Measurements from ENCODE around the gene VCL.

DNA sequence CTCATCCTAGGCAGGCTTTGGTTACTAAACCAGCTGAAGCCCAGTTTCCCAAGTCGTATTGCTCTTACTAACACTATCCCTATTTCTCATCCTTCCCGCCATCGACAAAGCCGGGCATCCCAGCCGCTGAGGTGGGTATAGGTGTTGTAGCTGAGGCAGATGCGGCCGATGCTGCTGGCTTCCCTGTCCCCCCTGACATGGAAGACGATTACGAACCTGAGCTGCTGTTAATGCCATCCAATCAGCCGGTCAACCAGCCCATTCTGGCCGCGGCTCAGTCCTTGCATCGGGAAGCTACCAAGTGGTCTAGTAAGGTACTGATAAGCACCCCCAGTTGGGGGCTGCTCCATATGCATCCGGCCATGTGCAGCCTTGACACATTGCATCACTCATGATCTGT, 113.9 kb downstream of the VCL start:
- TF ChIP-seq, protein P1, sequence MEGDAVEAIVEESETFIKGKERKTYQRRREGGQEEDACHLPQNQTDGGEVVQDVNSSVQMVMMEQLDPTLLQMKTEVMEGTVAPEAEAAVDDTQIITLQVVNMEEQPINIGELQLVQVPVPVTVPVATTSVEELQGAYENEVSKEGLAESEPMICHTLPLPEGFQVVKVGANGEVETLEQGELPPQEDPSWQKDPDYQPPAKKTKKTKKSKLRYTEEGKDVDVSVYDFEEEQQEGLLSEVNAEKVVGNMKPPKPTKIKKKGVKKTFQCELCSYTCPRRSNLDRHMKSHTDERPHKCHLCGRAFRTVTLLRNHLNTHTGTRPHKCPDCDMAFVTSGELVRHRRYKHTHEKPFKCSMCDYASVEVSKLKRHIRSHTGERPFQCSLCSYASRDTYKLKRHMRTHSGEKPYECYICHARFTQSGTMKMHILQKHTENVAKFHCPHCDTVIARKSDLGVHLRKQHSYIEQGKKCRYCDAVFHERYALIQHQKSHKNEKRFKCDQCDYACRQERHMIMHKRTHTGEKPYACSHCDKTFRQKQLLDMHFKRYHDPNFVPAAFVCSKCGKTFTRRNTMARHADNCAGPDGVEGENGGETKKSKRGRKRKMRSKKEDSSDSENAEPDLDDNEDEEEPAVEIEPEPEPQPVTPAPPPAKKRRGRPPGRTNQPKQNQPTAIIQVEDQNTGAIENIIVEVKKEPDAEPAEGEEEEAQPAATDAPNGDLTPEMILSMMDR (IDR thresholded peaks at IDR 0.05), result no peak
- TF ChIP-seq POLR2A (IDR thresholded peaks at IDR 0.05), result no peak
